HepG2 (cell line): Measurements from ENCODE around the gene BACH2.

Source experiments
- CTCF ChIP-seq: sonication (generic); formaldehyde crosslinking; IDR thresholded peaks from 2 replicates; pipeline ENCODE4 v1.5.0; 2020; ENCODE audit warnings: mild to moderate bottlenecking, missing genetic modification reagents, moderate library complexity
- FOXP4 ChIP-seq: sonication (generic); formaldehyde crosslinking; IDR thresholded peaks from 2 replicates; pipeline ENCODE4 v1.4.0; 2020; ENCODE audit warnings: missing genetic modification reagents
- TF ChIP-seq, protein P1 (sequence below): sonication (generic); formaldehyde crosslinking; conservative IDR thresholded peaks from 2 replicates; pipeline ENCODE4 v1.8.1; 2023; ENCODE audit warnings: missing genetic modification reagents

- TF ChIP-seq CTCF, result no peak
- TF ChIP-seq, protein P1, sequence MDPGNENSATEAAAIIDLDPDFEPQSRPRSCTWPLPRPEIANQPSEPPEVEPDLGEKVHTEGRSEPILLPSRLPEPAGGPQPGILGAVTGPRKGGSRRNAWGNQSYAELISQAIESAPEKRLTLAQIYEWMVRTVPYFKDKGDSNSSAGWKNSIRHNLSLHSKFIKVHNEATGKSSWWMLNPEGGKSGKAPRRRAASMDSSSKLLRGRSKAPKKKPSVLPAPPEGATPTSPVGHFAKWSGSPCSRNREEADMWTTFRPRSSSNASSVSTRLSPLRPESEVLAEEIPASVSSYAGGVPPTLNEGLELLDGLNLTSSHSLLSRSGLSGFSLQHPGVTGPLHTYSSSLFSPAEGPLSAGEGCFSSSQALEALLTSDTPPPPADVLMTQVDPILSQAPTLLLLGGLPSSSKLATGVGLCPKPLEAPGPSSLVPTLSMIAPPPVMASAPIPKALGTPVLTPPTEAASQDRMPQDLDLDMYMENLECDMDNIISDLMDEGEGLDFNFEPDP (CRISPR knock-in tag), result no peak
- no peak for TF ChIP-seq FOXP4
Observed at GRCh38 chr6:90025523-90026061, 271.1 kb downstream of the BACH2 start.
